ENCODE data around the gene HOXC10. TPM values are rescaled to one million over a fixed set of nuclear protein-coding genes. Genes with fewer than 3 reads are reported as not detected.

HOXC10 gene
- total and polyA plus RNA-seq, 7 donors: not detected

- H3K27me3 ChIP-seq: peaks cover 86 to 100% (median 100%) of the 10 kb centered on the region in 3 donors
- intact Hi-C loops (cut with DNase I): loop anchor here (10.0 kb wide), 1 partner anchor 371 kb away; no protein-coding TSS in a partner anchor
These were observed 18.7 kb downstream of the HOXC10 start for GRCh38 chr12:54003625-54004024.

GRCh38 chr12:54004063-54004840 is 19.3 kb downstream of the HOXC10 start:
- TF ChIP-seq POLR2A (IDR thresholded peaks at IDR 0.05) (no peak), CTCF (IDR thresholded peaks at IDR 0.05) (no peak), EP300 (IDR thresholded peaks at IDR 0.05) (no peak), POLR2AphosphoS5 (IDR thresholded peaks at IDR 0.05) (no peak)
- no peaks in the 10 kb centered on the region for H3K9me3 ChIP-seq
- H3K27me3 ChIP-seq: peaks cover 85 to 100% (median 99%) of the 10 kb centered on the region in 3 donors
- WGBS, 2 donors: 27 to 44% methylated on average over 20 of the region's 20 CpGs
- H3K27ac ChIP-seq: no peak overlapping the region
- no peak overlapping the region for H3K4me3 ChIP-seq
- H3K4me1 ChIP-seq: peaks cover 0 to 27% (median 24%) of the 10 kb centered on the region in 4 donors
- DNase-seq: no peak
- intact Hi-C loops (cut with DNase I): loop anchor here (10.0 kb wide), 1 partner anchor 371 kb away; no protein-coding TSS in a partner anchor
- H3K36me3 ChIP-seq: no peaks in the 10 kb centered on the region

More at GRCh38 chr12:54003625-54004024, 18.7 kb downstream of the HOXC10 start:
- Histone ChIP-seq H3K4me1 (peaks cover 0 to 25% (median 20%) of the 10 kb centered on the region in 4 donors), H3K4me3 (no peak overlapping the region), H3K9me3 (no peaks in the 10 kb centered on the region), H3K36me3 (no peaks in the 10 kb centered on the region), H3K27ac (no peak overlapping the region)
- TF ChIP-seq POLR2A (IDR thresholded peaks at IDR 0.05): no peak
- TF ChIP-seq EP300 (IDR thresholded peaks at IDR 0.05): no peak
- no peak for TF ChIP-seq CTCF (IDR thresholded peaks at IDR 0.05)
- no peak for TF ChIP-seq POLR2AphosphoS5 (IDR thresholded peaks at IDR 0.05)
- 36 to 56% methylated on average over 3 of the region's 3 CpGs for WGBS, 2 donors
- DNase-seq: no peak

GRCh38 chr12:54004841-54005530 is 20.0 kb downstream of the HOXC10 start:
- no peak for DNase-seq
- H3K36me3 ChIP-seq: no peaks in the 10 kb centered on the region
- TF ChIP-seq EP300 (IDR thresholded peaks at IDR 0.05) (no peak), POLR2AphosphoS5 (IDR thresholded peaks at IDR 0.05) (no peak)
- no peaks in the 10 kb centered on the region for H3K9me3 ChIP-seq
- no peak overlapping the region for H3K27ac ChIP-seq
- H3K4me1 ChIP-seq: peaks cover 0 to 26% (median 23%) of the 10 kb centered on the region in 4 donors
- no peak overlapping the region for H3K4me3 ChIP-seq
- WGBS, 2 donors: 8 to 9% methylated on average over 31 of the region's 31 CpGs
- peaks cover 83 to 100% (median 99%) of the 10 kb centered on the region in 3 donors for H3K27me3 ChIP-seq
- intact Hi-C loops (cut with DNase I): loop anchor here (10.0 kb wide), 1 partner anchor 370 kb away; no protein-coding TSS in a partner anchor

- 4 to 5% methylated on average over 26 of the region's 26 CpGs for WGBS, 2 donors
- Histone ChIP-seq H3K27ac (no peak overlapping the region), H3K27me3 (peaks cover 83 to 100% (median 99%) of the 10 kb centered on the region in 3 donors), H3K36me3 (no peaks in the 10 kb centered on the region), H3K9me3 (no peaks in the 10 kb centered on the region), H3K4me3 (no peak overlapping the region), H3K4me1 (peaks cover 0 to 20% (median 18%) of the 10 kb centered on the region in 4 donors)
- intact Hi-C loops (cut with DNase I): loop anchor here (10.0 kb wide), 1 partner anchor 369 kb away; no protein-coding TSS in a partner anchor
- no peak for DNase-seq
- TF ChIP-seq EP300 (IDR thresholded peaks at IDR 0.05) (no peak), CTCF (IDR thresholded peaks at IDR 0.05) (no peak), POLR2A (IDR thresholded peaks at IDR 0.05) (no peak), POLR2AphosphoS5 (IDR thresholded peaks at IDR 0.05) (no peak)
These were observed 20.5 kb downstream of the HOXC10 start for GRCh38 chr12:54005531-54005852.
